SK-N-SH (cell line): Measurements from ENCODE around the gene ACP5.
"Not testable (repeated sequence)": the region's sequence is repeated elsewhere in the genome, so short reads cannot be mapped to it uniquely, and the experiment has no call there.

Experiments used
- CHD2 ChIP-seq: fragments of 150-350 bp; IDR thresholded peaks from 2 replicates; pipeline ENCODE4 v1.6.1; 2018; ENCODE audit warnings: low read length; ENCODE audit not compliant: partially characterized antibody
- EP300 ChIP-seq, 2 experiments: IDR thresholded peaks; 2 replicates each; pipeline versions ENCODE4 v1.4.0 to v1.6.1; 2012; ENCODE audit warnings: borderline replicate concordance in 1 of 2, low read depth in 1 of 2, low read length in 1 of 2
- FOXM1 ChIP-seq: IDR thresholded peaks from 2 replicates; pipeline ENCODE4 v1.4.0; 2012; ENCODE audit warnings: low read depth, mild to moderate bottlenecking
- JUND ChIP-seq: IDR thresholded peaks from 2 replicates; pipeline ENCODE4 v1.4.0; 2012
- POLR2AphosphoS5 ChIP-seq: IDR thresholded peaks from 2 replicates; pipeline ENCODE4 v1.6.1; 2012; ENCODE audit warnings: low read depth, low read length
- RAD21 ChIP-seq: IDR thresholded peaks from 2 replicates; pipeline ENCODE4 v1.6.1; 2012; ENCODE audit warnings: mild to moderate bottlenecking, low read length
- TF ChIP-seq, protein P1 (sequence below): fragments of 200-600 bp; sonication (generic); IDR thresholded peaks from 2 replicates; pipeline ENCODE4 v1.6.1; 2017; ENCODE audit warnings: antibody characterized with exemption, mild to moderate bottlenecking, moderate library complexity
- TF ChIP-seq, protein P2 (sequence below): fragments of 150-350 bp; IDR thresholded peaks from 2 replicates; pipeline ENCODE4 v1.6.1; 2017; ENCODE audit warnings: antibody characterized with exemption, low read length, low read depth, borderline replicate concordance
- TF ChIP-seq, protein P3 (sequence below): IDR thresholded peaks from 2 replicates; pipeline ENCODE4 v1.4.0; 2012; ENCODE audit warnings: low read depth, borderline replicate concordance
- TF ChIP-seq, protein P4 (sequence below): IDR thresholded peaks from 2 replicates; pipeline ENCODE4 v1.6.1; 2012; ENCODE audit warnings: mild to moderate bottlenecking, low read depth, low read length, moderate library complexity

DNA sequence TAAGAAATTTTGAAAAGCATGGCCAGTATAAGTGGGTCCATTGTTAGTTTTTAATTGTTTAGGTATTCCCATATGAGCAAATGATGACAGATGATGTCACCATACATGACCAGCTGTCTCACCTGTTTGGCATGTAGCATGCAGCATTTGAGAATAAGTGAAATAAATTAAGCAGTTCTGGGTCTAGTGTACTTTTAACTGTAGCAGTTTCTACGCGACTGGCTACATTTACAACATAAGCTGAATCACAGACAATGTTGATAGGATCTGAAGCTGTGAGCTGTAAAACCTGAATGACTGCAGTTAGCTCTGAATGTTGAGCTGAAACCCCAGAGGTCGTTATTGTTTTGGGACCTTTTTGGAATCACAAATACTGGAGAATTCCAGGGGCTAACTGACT is 45.0 kb upstream of the ACP5 start:
- TF ChIP-seq, protein P1, sequence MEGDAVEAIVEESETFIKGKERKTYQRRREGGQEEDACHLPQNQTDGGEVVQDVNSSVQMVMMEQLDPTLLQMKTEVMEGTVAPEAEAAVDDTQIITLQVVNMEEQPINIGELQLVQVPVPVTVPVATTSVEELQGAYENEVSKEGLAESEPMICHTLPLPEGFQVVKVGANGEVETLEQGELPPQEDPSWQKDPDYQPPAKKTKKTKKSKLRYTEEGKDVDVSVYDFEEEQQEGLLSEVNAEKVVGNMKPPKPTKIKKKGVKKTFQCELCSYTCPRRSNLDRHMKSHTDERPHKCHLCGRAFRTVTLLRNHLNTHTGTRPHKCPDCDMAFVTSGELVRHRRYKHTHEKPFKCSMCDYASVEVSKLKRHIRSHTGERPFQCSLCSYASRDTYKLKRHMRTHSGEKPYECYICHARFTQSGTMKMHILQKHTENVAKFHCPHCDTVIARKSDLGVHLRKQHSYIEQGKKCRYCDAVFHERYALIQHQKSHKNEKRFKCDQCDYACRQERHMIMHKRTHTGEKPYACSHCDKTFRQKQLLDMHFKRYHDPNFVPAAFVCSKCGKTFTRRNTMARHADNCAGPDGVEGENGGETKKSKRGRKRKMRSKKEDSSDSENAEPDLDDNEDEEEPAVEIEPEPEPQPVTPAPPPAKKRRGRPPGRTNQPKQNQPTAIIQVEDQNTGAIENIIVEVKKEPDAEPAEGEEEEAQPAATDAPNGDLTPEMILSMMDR: not testable (repeated sequence)
- not testable (repeated sequence) for TF ChIP-seq JUND; FOXM1; RAD21; CHD2; EP300 (IDR thresholded peaks at IDR 0.05; ENCODE audit: borderline replicate concordance in 1 of 2, low read depth in 1 of 2, low read length in 1 of 2); POLR2AphosphoS5
- TF ChIP-seq, protein P2, sequence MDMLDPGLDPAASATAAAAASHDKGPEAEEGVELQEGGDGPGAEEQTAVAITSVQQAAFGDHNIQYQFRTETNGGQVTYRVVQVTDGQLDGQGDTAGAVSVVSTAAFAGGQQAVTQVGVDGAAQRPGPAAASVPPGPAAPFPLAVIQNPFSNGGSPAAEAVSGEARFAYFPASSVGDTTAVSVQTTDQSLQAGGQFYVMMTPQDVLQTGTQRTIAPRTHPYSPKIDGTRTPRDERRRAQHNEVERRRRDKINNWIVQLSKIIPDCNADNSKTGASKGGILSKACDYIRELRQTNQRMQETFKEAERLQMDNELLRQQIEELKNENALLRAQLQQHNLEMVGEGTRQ: not testable (repeated sequence)
- TF ChIP-seq, protein P3, sequence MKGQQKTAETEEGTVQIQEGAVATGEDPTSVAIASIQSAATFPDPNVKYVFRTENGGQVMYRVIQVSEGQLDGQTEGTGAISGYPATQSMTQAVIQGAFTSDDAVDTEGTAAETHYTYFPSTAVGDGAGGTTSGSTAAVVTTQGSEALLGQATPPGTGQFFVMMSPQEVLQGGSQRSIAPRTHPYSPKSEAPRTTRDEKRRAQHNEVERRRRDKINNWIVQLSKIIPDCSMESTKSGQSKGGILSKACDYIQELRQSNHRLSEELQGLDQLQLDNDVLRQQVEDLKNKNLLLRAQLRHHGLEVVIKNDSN: not testable (repeated sequence)
- TF ChIP-seq, protein P4, sequence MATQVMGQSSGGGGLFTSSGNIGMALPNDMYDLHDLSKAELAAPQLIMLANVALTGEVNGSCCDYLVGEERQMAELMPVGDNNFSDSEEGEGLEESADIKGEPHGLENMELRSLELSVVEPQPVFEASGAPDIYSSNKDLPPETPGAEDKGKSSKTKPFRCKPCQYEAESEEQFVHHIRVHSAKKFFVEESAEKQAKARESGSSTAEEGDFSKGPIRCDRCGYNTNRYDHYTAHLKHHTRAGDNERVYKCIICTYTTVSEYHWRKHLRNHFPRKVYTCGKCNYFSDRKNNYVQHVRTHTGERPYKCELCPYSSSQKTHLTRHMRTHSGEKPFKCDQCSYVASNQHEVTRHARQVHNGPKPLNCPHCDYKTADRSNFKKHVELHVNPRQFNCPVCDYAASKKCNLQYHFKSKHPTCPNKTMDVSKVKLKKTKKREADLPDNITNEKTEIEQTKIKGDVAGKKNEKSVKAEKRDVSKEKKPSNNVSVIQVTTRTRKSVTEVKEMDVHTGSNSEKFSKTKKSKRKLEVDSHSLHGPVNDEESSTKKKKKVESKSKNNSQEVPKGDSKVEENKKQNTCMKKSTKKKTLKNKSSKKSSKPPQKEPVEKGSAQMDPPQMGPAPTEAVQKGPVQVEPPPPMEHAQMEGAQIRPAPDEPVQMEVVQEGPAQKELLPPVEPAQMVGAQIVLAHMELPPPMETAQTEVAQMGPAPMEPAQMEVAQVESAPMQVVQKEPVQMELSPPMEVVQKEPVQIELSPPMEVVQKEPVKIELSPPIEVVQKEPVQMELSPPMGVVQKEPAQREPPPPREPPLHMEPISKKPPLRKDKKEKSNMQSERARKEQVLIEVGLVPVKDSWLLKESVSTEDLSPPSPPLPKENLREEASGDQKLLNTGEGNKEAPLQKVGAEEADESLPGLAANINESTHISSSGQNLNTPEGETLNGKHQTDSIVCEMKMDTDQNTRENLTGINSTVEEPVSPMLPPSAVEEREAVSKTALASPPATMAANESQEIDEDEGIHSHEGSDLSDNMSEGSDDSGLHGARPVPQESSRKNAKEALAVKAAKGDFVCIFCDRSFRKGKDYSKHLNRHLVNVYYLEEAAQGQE: not testable (repeated sequence)
